Activated CD8-positive, alpha-beta memory T cell treated with anti-CD3 and anti-CD28 coated beads for 24 hours (primary cell): Measurements from ENCODE around the gene KRT73.

Experiments
- DNase-seq: peaks from one replicate; pipeline ENCODE4 v3.0.0-alpha.2; 2020

The KRT73 gene

GRCh38 chr12:52618216-52618615 is at the start of gene KRT73:
Gene KRT73, minus strand, starts transcription at chr12:52618559. Its CDS starts 35 bp downstream, at chr12:52618524.
- DNase-seq: no peak

GRCh38 chr12:52667931-52668330 is 49.6 kb upstream of the KRT73 start:
- DNase-seq: no peak

GRCh38 chr12:52667509-52667908 is 49.1 kb upstream of the KRT73 start:
- DNase-seq: no peak

- no peak for DNase-seq
These were observed 48.1 kb upstream of the KRT73 start for GRCh38 chr12:52666471-52666870.

- no peak for DNase-seq
These were observed 45.1 kb upstream of the KRT73 start for GRCh38 chr12:52663420-52663819.

GRCh38 chr12:52662918-52663229 is 44.5 kb upstream of the KRT73 start:
- DNase-seq: no peak

- DNase-seq: no peak
These were observed 43.9 kb upstream of the KRT73 start for GRCh38 chr12:52662093-52662917.

GRCh38 chr12:52661668-52662067 is 43.3 kb upstream of the KRT73 start:
- DNase-seq: no peak

- no peak for DNase-seq
These were observed 42.7 kb upstream of the KRT73 start for GRCh38 chr12:52660934-52661499.

GRCh38 chr12:52659951-52660350 is 41.6 kb upstream of the KRT73 start:
- peak; percentile 15 for DNase-seq

- peak; percentile 32 for DNase-seq
These were observed 41.0 kb upstream of the KRT73 start for GRCh38 chr12:52659395-52659794.

- peak; percentile 32 for DNase-seq
These were observed 39.8 kb upstream of the KRT73 start for GRCh38 chr12:52658196-52658595.

GRCh38 chr12:52657250-52657902 is 39.0 kb upstream of the KRT73 start:
- DNase-seq: peak; percentile 21

- DNase-seq: peak; percentile 11
These were observed 38.3 kb upstream of the KRT73 start for GRCh38 chr12:52656616-52657015.

- DNase-seq: peak; percentile 9
These were observed 37.4 kb upstream of the KRT73 start for GRCh38 chr12:52655720-52656124.

GRCh38 chr12:52655251-52655650 is 36.9 kb upstream of the KRT73 start:
- DNase-seq: peak; percentile 26

GRCh38 chr12:52651726-52652261 is 33.4 kb upstream of the KRT73 start, which contains the start of gene KRT2:
Gene KRT2, minus strand, starts transcription at chr12:52652211. Its CDS starts 69 bp downstream, at chr12:52652142.
- no peak for DNase-seq

- DNase-seq: peak; percentile 48
These were observed 32.2 kb upstream of the KRT73 start for GRCh38 chr12:52650520-52651081.

GRCh38 chr12:52649066-52649465 is 30.7 kb upstream of the KRT73 start:
- peak; percentile 50 for DNase-seq

- no peak for DNase-seq
These were observed 29.7 kb upstream of the KRT73 start for GRCh38 chr12:52648012-52648550.

GRCh38 chr12:52647601-52648000 is 29.2 kb upstream of the KRT73 start:
- DNase-seq: peak; percentile 28

GRCh38 chr12:52646613-52647012 is 28.3 kb upstream of the KRT73 start:
- peak; percentile 50 for DNase-seq

GRCh38 chr12:52645982-52646381 is 27.6 kb upstream of the KRT73 start:
- peak; percentile 52 for DNase-seq
